SK-N-DZ (cell line): ENCODE measurements around the gene NAALADL2.

Experiments used
- DNase-seq: peaks from one replicate; pipeline ENCODE4 v3.0.0-alpha.2; 2015; ENCODE audit warnings: low spot score

Gene NAALADL2

GRCh38 chr3:175200391-175201095 is 341.4 kb downstream of the NAALADL2 start:
- no peak for DNase-seq

- DNase-seq, result no peak
Measured at GRCh38 chr3:175207361-175207760, 348.2 kb downstream of the NAALADL2 start.

- no peak for DNase-seq
Measured at GRCh38 chr3:175208326-175208725, 349.2 kb downstream of the NAALADL2 start.

GRCh38 chr3:175211466-175211865 is 352.3 kb downstream of the NAALADL2 start:
- no peak for DNase-seq

GRCh38 chr3:175212896-175213295 is 353.8 kb downstream of the NAALADL2 start:
- no peak for DNase-seq

- no peak for DNase-seq
Measured at GRCh38 chr3:175214216-175214615, 355.1 kb downstream of the NAALADL2 start.

GRCh38 chr3:175215833-175216232 is 356.7 kb downstream of the NAALADL2 start:
- DNase-seq, result no peak

GRCh38 chr3:175222356-175222755 is 363.2 kb downstream of the NAALADL2 start:
- no peak for DNase-seq

- no peak for DNase-seq
Measured at GRCh38 chr3:175224051-175224450, 364.9 kb downstream of the NAALADL2 start.

- DNase-seq, result no peak
Measured at GRCh38 chr3:175226444-175226843, 367.3 kb downstream of the NAALADL2 start.

- no peak for DNase-seq
Measured at GRCh38 chr3:175227126-175227525, 368.0 kb downstream of the NAALADL2 start.

- no peak for DNase-seq
Measured at GRCh38 chr3:175233957-175234940, 375.1 kb downstream of the NAALADL2 start.

GRCh38 chr3:175238801-175239200 is 379.7 kb downstream of the NAALADL2 start:
- peak; percentile 61 for DNase-seq

GRCh38 chr3:175240921-175241320 is 381.8 kb downstream of the NAALADL2 start:
- DNase-seq, result no peak

- DNase-seq, result no peak
Measured at GRCh38 chr3:175242243-175242642, 383.1 kb downstream of the NAALADL2 start.

GRCh38 chr3:175246234-175246633 is 387.1 kb downstream of the NAALADL2 start:
- DNase-seq, result no peak

GRCh38 chr3:175246766-175247165 is 387.6 kb downstream of the NAALADL2 start:
- DNase-seq, result no peak

- DNase-seq, result no peak
Measured at GRCh38 chr3:175247629-175248028, 388.5 kb downstream of the NAALADL2 start.

GRCh38 chr3:175248832-175249231 is 389.7 kb downstream of the NAALADL2 start:
- DNase-seq, result no peak

- no peak for DNase-seq
Measured at GRCh38 chr3:175255698-175256097, 396.6 kb downstream of the NAALADL2 start.

GRCh38 chr3:175257123-175257522 is 398.0 kb downstream of the NAALADL2 start:
- no peak for DNase-seq

- DNase-seq, result no peak
Measured at GRCh38 chr3:175258763-175259162, 399.6 kb downstream of the NAALADL2 start.
